ENCODE data around the gene HTR2C.

DNA sequence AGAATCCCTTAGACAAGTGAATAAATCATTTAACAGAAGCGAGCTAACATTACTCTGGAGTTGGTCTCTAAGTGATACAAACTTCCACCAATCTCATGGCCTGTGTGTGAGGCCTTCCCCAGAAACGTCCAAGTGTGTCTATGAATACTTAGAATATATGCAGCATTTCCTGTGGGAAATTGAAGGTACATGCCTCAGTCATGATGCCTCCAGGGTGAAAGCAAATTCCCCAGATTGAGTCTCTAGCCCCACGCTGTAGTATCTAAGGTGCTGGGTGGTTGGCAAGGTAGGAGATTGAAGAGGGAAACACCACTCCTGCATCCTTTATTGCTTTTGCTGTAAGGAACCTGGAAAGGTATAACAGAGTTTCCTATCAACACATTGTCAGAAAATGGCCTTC, 319.7 kb downstream of the HTR2C start:
- TF ChIP-seq CTCF (IDR thresholded peaks at IDR 0.05) = no peak
- no peak for TF ChIP-seq POLR2A (IDR thresholded peaks at IDR 0.05)

Data from testis (tissue), 2 donors.